PC-9 (cell line): ENCODE data around the gene ADGRV1. TPM values are rescaled to one million over a fixed set of nuclear protein-coding genes. Genes with fewer than 3 reads are reported as not detected.

ENCODE experiments used
- BruUV-seq: library from RNA; stranded (reverse); fragments of 400-500 nt; replicated peaks from 2 replicates; lab custom pipeline; 2021; lab: Mats Ljungman, UMichigan
- CTCF ChIA-PET: fragments of 300-600 bp; sonication (Branson Sonifier 250); formaldehyde crosslinking; loops from one replicate; lab custom pipeline; 2022; ENCODE audit warnings: antibody characterized with exemption; lab: Charles Lee
- POLR2A ChIA-PET: fragments of 300-600 bp; sonication (Branson Sonifier 250); formaldehyde crosslinking; loops from one replicate; lab custom pipeline; 2022; ENCODE audit warnings: antibody characterized with exemption; ENCODE audit not compliant: unreplicated experiment; lab: Charles Lee
- DNase-seq, 2 experiments: peaks; one replicate each; pipeline versions ENCODE4 v3.0.0 to v3.0.0-alpha.2; 2015 to 2022; ENCODE audit warnings: mixed read lengths in 1 of 2
- H2AFZ ChIP-seq: fragments of 200-600 bp; sonication (generic); 2 replicates; pipeline ENCODE4 v1.8.1; 2017; ENCODE audit warnings: antibody characterized with exemption
- H3F3A ChIP-seq: fragments of 200-600 bp; sonication (generic); 2 replicates; pipeline ENCODE4 v1.8.1; 2017; ENCODE audit warnings: antibody characterized with exemption, mild to moderate bottlenecking, low read depth; ENCODE audit not compliant: insufficient read depth
- H3K27ac ChIP-seq: fragments of 200-600 bp; sonication (generic); 2 replicates; pipeline ENCODE4 v1.6.1; 2016; ENCODE audit warnings: mixed run types
- H3K27me3 ChIP-seq: fragments of 200-600 bp; sonication (generic); 2 replicates; pipeline ENCODE4 v1.6.1; 2016; ENCODE audit warnings: low read depth, mixed run types; ENCODE audit not compliant: insufficient read depth
- H3K36me3 ChIP-seq: fragments of 200-600 bp; sonication (generic); 2 replicates; pipeline ENCODE4 v1.6.1; 2016; ENCODE audit warnings: low read depth, mixed run types
- H3K4me1 ChIP-seq: fragments of 200-600 bp; sonication (generic); replicated peaks from 2 replicates; pipeline ENCODE4 v1.6.1; 2016; ENCODE audit warnings: mixed run types; ENCODE audit not compliant: insufficient read depth
- H3K4me2 ChIP-seq: fragments of 200-600 bp; sonication (generic); 2 replicates; pipeline ENCODE4 v1.6.1; 2017; ENCODE audit warnings: mixed run types
- H3K4me3 ChIP-seq: fragments of 200-600 bp; sonication (generic); 2 replicates; pipeline ENCODE4 v1.6.1; 2016; ENCODE audit warnings: mixed run types
- H3K79me2 ChIP-seq: fragments of 200-600 bp; sonication (generic); 2 replicates; pipeline ENCODE4 v1.6.1; 2017; ENCODE audit warnings: low read depth, mixed run types
- H3K9me2 ChIP-seq: fragments of 200-600 bp; sonication (generic); 2 replicates; pipeline ENCODE4 v1.8.1; 2017; ENCODE audit warnings: mild to moderate bottlenecking; ENCODE audit not compliant: insufficient read depth
- H3K9me3 ChIP-seq: fragments of 200-600 bp; sonication (generic); 2 replicates; pipeline ENCODE4 v1.8.1; 2016; ENCODE audit warnings: low read depth; ENCODE audit not compliant: insufficient read depth
- H4K20me1 ChIP-seq: fragments of 200-600 bp; sonication (generic); 2 replicates; pipeline ENCODE4 v1.8.1; 2017; ENCODE audit not compliant: insufficient read depth
- EZH2 ChIP-seq: fragments of 200-600 bp; sonication (generic); IDR thresholded peaks from 2 replicates; pipeline ENCODE4 v1.8.0; 2017; ENCODE audit warnings: antibody characterized with exemption, low read depth
- intact Hi-C: fragments of 100-400 bp; cut with micrococcal nuclease; formaldehyde crosslinking; loops from one replicate; pipeline ENCODE4 v1.10.0; 2022; ENCODE audit not compliant: unreplicated experiment
- total RNA-seq: library from RNA; stranded (reverse); gene quantifications from 2 replicates; pipeline ENCODE4 v1.2.3, GENCODE V29; 2021
- TF ChIP-seq, protein P1 (sequence below): fragments of 200-600 bp; sonication (generic); conservative IDR thresholded peaks from 2 replicates; pipeline ENCODE4 v1.6.1; 2017; ENCODE audit warnings: mixed run types, antibody characterized with exemption, mild to moderate bottlenecking, moderate library complexity

ADGRV1 gene
- total RNA-seq, 1 experiment from 2014 or later, result 1.0 TPM

DNA sequence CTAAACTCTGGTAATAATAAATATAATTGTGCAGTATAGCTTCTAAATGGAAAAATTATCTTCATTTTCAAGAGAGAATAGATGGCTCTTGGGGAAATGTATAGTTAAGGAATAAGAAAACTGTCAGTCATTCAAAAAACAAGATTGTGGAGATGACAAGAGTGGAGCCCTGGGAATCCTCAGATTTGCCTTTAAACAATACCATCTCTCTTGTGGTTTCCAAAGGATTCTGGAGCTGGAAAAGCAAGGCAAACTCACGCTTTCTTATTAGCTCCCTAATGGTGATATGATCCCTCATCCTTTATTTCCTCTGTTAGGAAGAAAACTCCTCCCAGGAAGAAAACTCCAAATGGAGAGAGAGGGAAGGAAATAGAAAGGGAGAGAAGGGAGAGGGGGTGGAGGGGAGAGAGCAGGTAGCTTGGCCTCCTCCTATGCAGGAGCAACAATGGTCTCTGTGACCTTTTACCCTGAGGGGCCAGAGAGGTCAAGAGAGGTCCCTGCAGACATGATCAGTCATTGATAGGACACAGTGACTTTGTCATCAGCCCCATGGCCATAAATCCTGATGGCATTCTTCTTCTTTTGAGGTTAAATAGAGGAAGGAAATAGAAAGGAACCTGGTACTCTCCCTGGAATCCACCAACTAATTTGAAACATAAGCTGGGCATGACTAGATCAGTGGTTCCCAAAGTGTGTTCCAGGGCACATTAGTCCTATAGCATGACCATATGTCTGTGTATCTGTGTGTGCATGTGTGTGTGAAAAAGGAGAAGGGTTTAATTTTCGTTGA is 512.4 kb downstream of the ADGRV1 start:
- Histone ChIP-seq H3K27me3 (no peaks in the 10 kb centered on the region), H3K4me1 (no peaks in the 10 kb centered on the region), H3K27ac (no peak overlapping the region), H3K79me2 (no peaks in the 10 kb centered on the region), H3K9me3 (no peaks in the 10 kb centered on the region), H3K36me3 (no peaks in the 10 kb centered on the region), H2AFZ (no peak overlapping the region), H4K20me1 (no peaks in the 10 kb centered on the region), H3K4me3 (no peak overlapping the region), H3K4me2 (no peak overlapping the region), H3F3A (no peaks in the 10 kb centered on the region), H3K9me2 (no peaks in the 10 kb centered on the region; the same call in 1 of the 2 replicates)
- no TSS peak for BruUV-seq
- ChIA-PET CTCF (no interaction called here), POLR2A (interaction anchor here (0.6 kb wide), 1 partner anchor 118 kb away, joined by 3 read pairs; no protein-coding TSS in a partner anchor)
- DNase-seq, result no peak
- no peak for TF ChIP-seq EZH2
- TF ChIP-seq, protein P1, sequence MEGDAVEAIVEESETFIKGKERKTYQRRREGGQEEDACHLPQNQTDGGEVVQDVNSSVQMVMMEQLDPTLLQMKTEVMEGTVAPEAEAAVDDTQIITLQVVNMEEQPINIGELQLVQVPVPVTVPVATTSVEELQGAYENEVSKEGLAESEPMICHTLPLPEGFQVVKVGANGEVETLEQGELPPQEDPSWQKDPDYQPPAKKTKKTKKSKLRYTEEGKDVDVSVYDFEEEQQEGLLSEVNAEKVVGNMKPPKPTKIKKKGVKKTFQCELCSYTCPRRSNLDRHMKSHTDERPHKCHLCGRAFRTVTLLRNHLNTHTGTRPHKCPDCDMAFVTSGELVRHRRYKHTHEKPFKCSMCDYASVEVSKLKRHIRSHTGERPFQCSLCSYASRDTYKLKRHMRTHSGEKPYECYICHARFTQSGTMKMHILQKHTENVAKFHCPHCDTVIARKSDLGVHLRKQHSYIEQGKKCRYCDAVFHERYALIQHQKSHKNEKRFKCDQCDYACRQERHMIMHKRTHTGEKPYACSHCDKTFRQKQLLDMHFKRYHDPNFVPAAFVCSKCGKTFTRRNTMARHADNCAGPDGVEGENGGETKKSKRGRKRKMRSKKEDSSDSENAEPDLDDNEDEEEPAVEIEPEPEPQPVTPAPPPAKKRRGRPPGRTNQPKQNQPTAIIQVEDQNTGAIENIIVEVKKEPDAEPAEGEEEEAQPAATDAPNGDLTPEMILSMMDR, result no peak
- intact Hi-C loops, result no loop called here

DNA sequence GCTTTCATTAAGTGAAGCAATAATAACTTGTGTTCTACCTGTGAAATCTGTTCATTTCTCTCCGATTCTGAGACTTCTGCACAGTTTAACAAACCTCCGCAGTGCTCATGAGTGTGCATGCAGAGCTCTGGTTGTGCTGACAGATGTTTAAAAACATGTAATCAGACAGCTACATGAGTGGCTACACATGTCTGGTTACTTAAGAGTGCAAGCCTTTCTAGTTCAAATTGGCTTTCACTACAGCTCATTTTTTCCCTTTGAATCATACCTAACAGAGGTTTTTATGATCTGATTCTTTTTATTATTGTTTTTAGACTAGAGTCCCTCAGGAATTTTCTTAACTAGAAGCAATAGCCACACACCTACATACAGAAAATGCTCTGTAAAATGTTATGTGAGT is 514.3 kb downstream of the ADGRV1 start:
- Histone ChIP-seq H3F3A (no peaks in the 10 kb centered on the region), H3K4me3 (no peak overlapping the region), H4K20me1 (no peaks in the 10 kb centered on the region), H2AFZ (no peak overlapping the region; the same call in 1 of the 2 replicates), H3K9me2 (no peaks in the 10 kb centered on the region; the same call in 1 of the 2 replicates), H3K36me3 (no peaks in the 10 kb centered on the region), H3K79me2 (no peaks in the 10 kb centered on the region), H3K4me1 (0 out of 2 replicates have a peak, but pooled peaks cover 3% of the 10 kb centered on the region), H3K4me2 (no peak overlapping the region), H3K9me3 (no peaks in the 10 kb centered on the region), H3K27me3 (no peaks in the 10 kb centered on the region), H3K27ac (no peak overlapping the region)
- ChIA-PET POLR2A (no interaction called here), CTCF (no interaction called here)
- no peak for DNase-seq
- no TSS peak for BruUV-seq
- intact Hi-C loops, result no loop called here
- no peak for TF ChIP-seq EZH2
- TF ChIP-seq, protein P1, result no peak

DNA sequence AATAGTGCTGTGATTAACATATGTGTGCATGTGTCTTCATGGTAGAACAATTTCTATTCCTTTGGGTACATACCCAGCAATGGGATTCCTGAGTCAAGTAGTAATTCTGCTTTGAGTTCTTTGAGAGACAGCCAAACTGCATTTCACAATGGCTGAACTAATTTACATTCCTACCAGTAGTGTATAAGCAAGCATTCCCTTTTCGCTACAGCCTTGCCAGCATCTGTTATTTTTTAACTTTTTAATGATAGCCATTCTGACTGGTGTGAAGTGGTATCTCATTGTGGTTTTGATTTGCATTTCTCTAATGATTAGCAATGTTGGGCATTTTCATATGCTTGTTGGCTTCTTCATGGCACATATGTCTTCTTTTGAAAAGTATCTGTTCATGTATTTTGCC is 516.0 kb downstream of the ADGRV1 start:
- no TSS peak for BruUV-seq
- H3K27ac ChIP-seq, result no peak overlapping the region
- H3K36me3 ChIP-seq, result no peaks in the 10 kb centered on the region
- H3F3A ChIP-seq, result no peaks in the 10 kb centered on the region
- H3K27me3 ChIP-seq, result no peaks in the 10 kb centered on the region
- ChIA-PET POLR2A (no interaction called here), CTCF (no interaction called here)
- H3K79me2 ChIP-seq, result no peaks in the 10 kb centered on the region
- H3K9me3 ChIP-seq, result no peaks in the 10 kb centered on the region
- H3K4me2 ChIP-seq, result no peak overlapping the region
- no peaks in the 10 kb centered on the region; the same call in 1 of the 2 replicates for H3K9me2 ChIP-seq
- TF ChIP-seq, protein P1, result no peak
- TF ChIP-seq EZH2, result no peak
- intact Hi-C loops, result no loop called here
- no peaks in the 10 kb centered on the region for H4K20me1 ChIP-seq
- peaks cover 15% of the 10 kb centered on the region for H3K4me1 ChIP-seq
- no peak overlapping the region for H3K4me3 ChIP-seq
- DNase-seq, result no peak
- H2AFZ ChIP-seq, result no peak overlapping the region
